ENCODE data around the gene TRIM2. TPM values are rescaled to one million over a fixed set of nuclear protein-coding genes. Genes with fewer than 3 reads are reported as not detected.

Gene TRIM2
- total RNA-seq, 1 experiment from 2014 or later = 87.0 TPM

GRCh38 chr4:153174821-153175567, 29.2 kb upstream of the TRIM2 start:
- Histone ChIP-seq H3K27me3 (ENCODE audit: insufficient read depth, low read depth) (no peaks in the 10 kb centered on the region), H4K20me1 (ENCODE audit: insufficient read depth) (no peaks in the 10 kb centered on the region), H3K27ac (no peak overlapping the region), H3K4me3 (no peak overlapping the region), H2AFZ (no peak overlapping the region), H3K4me1 (replicated peaks; ENCODE audit: insufficient read depth) (no peaks in the 10 kb centered on the region), H3K4me2 (no peak overlapping the region), H3F3A (ENCODE audit: insufficient read depth, low read depth) (no peaks in the 10 kb centered on the region), H3K9me3 (ENCODE audit: insufficient read depth, low read depth) (no peaks in the 10 kb centered on the region), H3K36me3 (ENCODE audit: low read depth) (no peaks in the 10 kb centered on the region), H3K79me2 (ENCODE audit: low read depth) (no peaks in the 10 kb centered on the region), H3K9me2 (ENCODE audit: insufficient read depth) (no peaks in the 10 kb centered on the region)
- intact Hi-C loops (cut with micrococcal nuclease; ENCODE audit: unreplicated experiment) = no loop called here
- DNase-seq = no peak
- CTCF ChIA-PET = no interaction called here
- no TSS peak for BruUV-seq (replicated peaks)
- TF ChIP-seq CTCF (conservative IDR thresholded peaks at IDR 0.05) (no peak), EZH2 (IDR thresholded peaks at IDR 0.05; ENCODE audit: low read depth) (no peak)
- POLR2A ChIA-PET (ENCODE audit: unreplicated experiment) = no interaction called here

- Histone ChIP-seq H3K27me3 (ENCODE audit: insufficient read depth, low read depth) (no peaks in the 10 kb centered on the region), H3K9me3 (ENCODE audit: insufficient read depth, low read depth) (no peaks in the 10 kb centered on the region), H3K4me1 (replicated peaks; ENCODE audit: insufficient read depth) (no peaks in the 10 kb centered on the region), H3K4me2 (no peak overlapping the region), H3F3A (ENCODE audit: insufficient read depth, low read depth) (no peaks in the 10 kb centered on the region), H3K9me2 (ENCODE audit: insufficient read depth) (no peaks in the 10 kb centered on the region), H4K20me1 (ENCODE audit: insufficient read depth) (no peaks in the 10 kb centered on the region), H3K79me2 (ENCODE audit: low read depth) (no peaks in the 10 kb centered on the region), H3K27ac (no peak overlapping the region), H2AFZ (no peak overlapping the region), H3K36me3 (ENCODE audit: low read depth) (no peaks in the 10 kb centered on the region), H3K4me3 (no peak overlapping the region)
- POLR2A ChIA-PET (ENCODE audit: unreplicated experiment) = interaction anchor here (0.5 to 0.9 kb wide), 2 partner anchors 23 to 134 kb away, joined by 3 to 10 read pairs; no protein-coding TSS in a partner anchor
- CTCF ChIA-PET = no interaction called here
- BruUV-seq (replicated peaks) = no TSS peak
- intact Hi-C loops (cut with micrococcal nuclease; ENCODE audit: unreplicated experiment) = no loop called here
- no peak for DNase-seq
- no peak for TF ChIP-seq CTCF (conservative IDR thresholded peaks at IDR 0.05)
- no peak for TF ChIP-seq EZH2 (IDR thresholded peaks at IDR 0.05; ENCODE audit: low read depth)
Observed at GRCh38 chr4:153176938-153177337, 27.3 kb upstream of the TRIM2 start.

- H4K20me1 ChIP-seq (ENCODE audit: insufficient read depth) = no peaks in the 10 kb centered on the region
- intact Hi-C loops (cut with micrococcal nuclease; ENCODE audit: unreplicated experiment) = no loop called here
- H3K9me2 ChIP-seq (ENCODE audit: insufficient read depth) = no peaks in the 10 kb centered on the region
- H3F3A ChIP-seq (ENCODE audit: insufficient read depth, low read depth) = no peaks in the 10 kb centered on the region
- no peak overlapping the region for H3K4me2 ChIP-seq
- no peaks in the 10 kb centered on the region for H3K36me3 ChIP-seq (ENCODE audit: low read depth)
- ChIA-PET CTCF (no interaction called here), POLR2A (ENCODE audit: unreplicated experiment) (no interaction called here)
- no peaks in the 10 kb centered on the region for H3K79me2 ChIP-seq (ENCODE audit: low read depth)
- no peaks in the 10 kb centered on the region for H3K4me1 ChIP-seq (replicated peaks; ENCODE audit: insufficient read depth)
- no peak overlapping the region for H3K27ac ChIP-seq
- DNase-seq = no peak
- TF ChIP-seq CTCF (conservative IDR thresholded peaks at IDR 0.05) = no peak
- H3K4me3 ChIP-seq = no peak overlapping the region
- no TSS peak for BruUV-seq (replicated peaks)
- H3K9me3 ChIP-seq (ENCODE audit: insufficient read depth, low read depth) = no peaks in the 10 kb centered on the region
- H3K27me3 ChIP-seq (ENCODE audit: insufficient read depth, low read depth) = no peaks in the 10 kb centered on the region
- no peak overlapping the region for H2AFZ ChIP-seq
Observed at GRCh38 chr4:153177841-153178240, 26.4 kb upstream of the TRIM2 start.

All from PC-9 (cell line).